GM21717 (cell line): ENCODE measurements around the gene IGHMBP2.

ENCODE experiments used
- ATAC-seq: cut with Tn5 transposase; IDR thresholded peaks from one replicate; pipeline ENCODE4 v1.9.1; 2021; ENCODE audit warnings: mild to moderate bottlenecking, moderate library complexity; ENCODE audit not compliant: unreplicated experiment

Gene IGHMBP2

GRCh38 chr11:68889948-68890446 lies 13.7 kb upstream of the IGHMBP2 start:
- no peak for ATAC-seq

- no peak for ATAC-seq
Measured at GRCh38 chr11:68890490-68891231, 13.0 kb upstream of the IGHMBP2 start.

GRCh38 chr11:68891351-68891948 lies 12.2 kb upstream of the IGHMBP2 start:
- no peak for ATAC-seq

GRCh38 chr11:68892576-68892975 lies 11.1 kb upstream of the IGHMBP2 start:
- no peak for ATAC-seq

GRCh38 chr11:68893282-68893681 lies 10.4 kb upstream of the IGHMBP2 start:
- ATAC-seq = no peak

- ATAC-seq = no peak
Measured at GRCh38 chr11:68896171-68896959, 7.3 kb upstream of the IGHMBP2 start.

GRCh38 chr11:68897441-68897840 lies 6.2 kb upstream of the IGHMBP2 start:
- ATAC-seq = no peak

GRCh38 chr11:68900835-68901381 lies 2.8 kb upstream of the IGHMBP2 start:
- ATAC-seq = no peak

- peak; percentile 41 for ATAC-seq
Measured at GRCh38 chr11:68904248-68904847, 657 bp downstream of the IGHMBP2 start.

- no peak for ATAC-seq
Measured at GRCh38 chr11:68905421-68906360, 2.0 kb downstream of the IGHMBP2 start.

GRCh38 chr11:68908273-68908672 lies 4.6 kb downstream of the IGHMBP2 start:
- no peak for ATAC-seq

- ATAC-seq = no peak
Measured at GRCh38 chr11:68910965-68911364, 7.3 kb downstream of the IGHMBP2 start.

GRCh38 chr11:68911731-68912130 lies 8.0 kb downstream of the IGHMBP2 start:
- ATAC-seq = no peak

GRCh38 chr11:68912254-68912653 lies 8.6 kb downstream of the IGHMBP2 start:
- ATAC-seq = no peak

- no peak for ATAC-seq
Measured at GRCh38 chr11:68913188-68913587, 9.5 kb downstream of the IGHMBP2 start.

- no peak for ATAC-seq
Measured at GRCh38 chr11:68914761-68915160, 11.1 kb downstream of the IGHMBP2 start.

- no peak for ATAC-seq
Measured at GRCh38 chr11:68916439-68916838, 12.7 kb downstream of the IGHMBP2 start.

- no peak for ATAC-seq
Measured at GRCh38 chr11:68923614-68924013, 19.9 kb downstream of the IGHMBP2 start.

- ATAC-seq = no peak
Measured at GRCh38 chr11:68924073-68924925, 20.6 kb downstream of the IGHMBP2 start.
